Measurements from ENCODE around the gene GLG1. TPM values are rescaled to one million over a fixed set of nuclear protein-coding genes. Genes with fewer than 3 reads are reported as not detected.

Gene GLG1
- total and polyA plus RNA-seq, 4 donors = 24.6 to 156 (median 78.2) TPM

DNA sequence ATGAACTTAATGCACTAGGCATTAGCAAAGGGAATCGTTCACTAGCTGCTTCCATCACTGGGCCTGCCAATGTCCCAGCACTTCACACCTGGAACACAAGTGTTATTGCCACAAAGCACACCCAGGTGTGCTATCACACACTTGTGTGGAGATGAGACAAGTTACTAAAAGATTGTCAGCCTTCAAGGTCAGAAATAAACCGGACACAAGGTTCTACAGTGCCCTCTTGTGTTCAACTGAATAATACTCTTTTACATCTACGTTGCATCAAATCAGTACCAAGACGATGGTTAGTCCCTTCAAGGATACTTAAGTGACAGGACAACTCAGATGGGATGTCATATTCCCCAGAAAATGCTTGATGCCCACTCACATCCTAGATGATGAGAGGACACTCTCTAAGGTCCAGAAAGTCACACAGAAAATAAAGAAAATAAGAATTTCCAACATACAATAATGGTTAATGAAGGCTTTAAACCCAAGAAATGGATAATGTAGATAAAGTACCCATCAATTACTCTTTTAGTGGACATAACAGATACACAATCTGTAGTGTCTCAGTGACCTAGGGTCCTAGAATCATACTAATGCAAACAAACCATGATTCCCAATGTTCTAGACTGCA lies 16.4 kb upstream of the GLG1 start:
- H3K9me3 ChIP-seq (ENCODE audit: control insufficient read depth in 4 of 4, insufficient read depth in 3 of 4, low read length in 3 of 4) = no peaks in the 10 kb centered on the region
- ATAC-seq (ENCODE audit: insufficient read depth, low FRiP score) (peak; percentile 54), DNase-seq (peak in 2 of 3 donors; percentile 59 to 68)
- WGBS, 2 donors = 29 to 31% methylated on average over 4 of the region's 4 CpGs
- H3K27me3 ChIP-seq (ENCODE audit: control insufficient read depth in 3 of 3, insufficient read depth in 3 of 3, low read length in 2 of 3) = no peaks in the 10 kb centered on the region
- no peak overlapping the region for H3K27ac ChIP-seq (ENCODE audit: low read depth in 1 of 2, low read length in 1 of 2)
- TF ChIP-seq, protein P1, sequence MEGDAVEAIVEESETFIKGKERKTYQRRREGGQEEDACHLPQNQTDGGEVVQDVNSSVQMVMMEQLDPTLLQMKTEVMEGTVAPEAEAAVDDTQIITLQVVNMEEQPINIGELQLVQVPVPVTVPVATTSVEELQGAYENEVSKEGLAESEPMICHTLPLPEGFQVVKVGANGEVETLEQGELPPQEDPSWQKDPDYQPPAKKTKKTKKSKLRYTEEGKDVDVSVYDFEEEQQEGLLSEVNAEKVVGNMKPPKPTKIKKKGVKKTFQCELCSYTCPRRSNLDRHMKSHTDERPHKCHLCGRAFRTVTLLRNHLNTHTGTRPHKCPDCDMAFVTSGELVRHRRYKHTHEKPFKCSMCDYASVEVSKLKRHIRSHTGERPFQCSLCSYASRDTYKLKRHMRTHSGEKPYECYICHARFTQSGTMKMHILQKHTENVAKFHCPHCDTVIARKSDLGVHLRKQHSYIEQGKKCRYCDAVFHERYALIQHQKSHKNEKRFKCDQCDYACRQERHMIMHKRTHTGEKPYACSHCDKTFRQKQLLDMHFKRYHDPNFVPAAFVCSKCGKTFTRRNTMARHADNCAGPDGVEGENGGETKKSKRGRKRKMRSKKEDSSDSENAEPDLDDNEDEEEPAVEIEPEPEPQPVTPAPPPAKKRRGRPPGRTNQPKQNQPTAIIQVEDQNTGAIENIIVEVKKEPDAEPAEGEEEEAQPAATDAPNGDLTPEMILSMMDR (IDR thresholded peaks at IDR 0.05; ENCODE audit: control extremely low read depth, extremely low read depth) = peak; percentile 31
- no peak overlapping the region for H3K4me3 ChIP-seq
- H3K9ac ChIP-seq (ENCODE audit: insufficient read depth in 1 of 2, low read length in 2 of 2) = no peak overlapping the region
- H3K4me1 ChIP-seq (ENCODE audit: control insufficient read depth in 5 of 5, insufficient read depth in 5 of 5, low read length in 5 of 5) = no peaks in the 10 kb centered on the region
- H3K36me3 ChIP-seq (ENCODE audit: control insufficient read depth in 4 of 4, insufficient read depth in 4 of 4, low read length in 4 of 4) = peaks cover 17 to 37% (median 32%) of the 10 kb centered on the region in 4 donors

DNA sequence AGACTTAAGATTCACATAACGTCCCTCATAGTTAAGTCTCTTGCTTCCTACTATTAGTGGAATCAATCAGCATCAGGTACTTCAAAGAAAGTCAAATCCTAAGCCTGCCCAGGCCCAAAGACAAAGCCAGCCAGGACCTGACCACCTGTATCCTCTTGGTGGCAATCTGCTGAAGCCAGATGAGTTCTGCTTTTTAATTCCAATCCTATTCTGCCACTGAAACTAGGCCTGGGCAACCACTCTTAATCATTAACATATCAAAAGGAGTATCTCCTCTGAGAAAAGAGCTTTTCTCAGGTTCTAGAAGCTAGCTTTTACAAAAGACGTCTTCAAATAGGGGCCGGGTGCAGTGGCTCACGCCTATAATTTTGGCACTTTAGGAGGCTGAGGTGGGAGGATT lies 15.1 kb upstream of the GLG1 start:
- no peaks in the 10 kb centered on the region for H3K9me3 ChIP-seq (ENCODE audit: control insufficient read depth in 4 of 4, insufficient read depth in 3 of 4, low read length in 3 of 4)
- H3K27me3 ChIP-seq (ENCODE audit: control insufficient read depth in 3 of 3, insufficient read depth in 3 of 3, low read length in 2 of 3) = no peaks in the 10 kb centered on the region
- H3K27ac ChIP-seq (ENCODE audit: low read depth in 1 of 2, low read length in 1 of 2) = no peak overlapping the region
- H3K4me3 ChIP-seq = no peak overlapping the region
- no peak overlapping the region for H3K9ac ChIP-seq (ENCODE audit: insufficient read depth in 1 of 2, low read length in 2 of 2)
- DNase-seq = no peak
- no peak for ATAC-seq (ENCODE audit: insufficient read depth, low FRiP score)
- TF ChIP-seq, protein P1 (IDR thresholded peaks at IDR 0.05; ENCODE audit: control extremely low read depth, extremely low read depth) = no peak
- H3K4me1 ChIP-seq (ENCODE audit: control insufficient read depth in 5 of 5, insufficient read depth in 5 of 5, low read length in 5 of 5) = no peaks in the 10 kb centered on the region
- WGBS, 2 donors = 90 to 91% methylated on average over 4 of the region's 4 CpGs
- H3K36me3 ChIP-seq (ENCODE audit: control insufficient read depth in 4 of 4, insufficient read depth in 4 of 4, low read length in 4 of 4) = peaks cover 10 to 29% (median 22%) of the 10 kb centered on the region in 4 donors

DNA sequence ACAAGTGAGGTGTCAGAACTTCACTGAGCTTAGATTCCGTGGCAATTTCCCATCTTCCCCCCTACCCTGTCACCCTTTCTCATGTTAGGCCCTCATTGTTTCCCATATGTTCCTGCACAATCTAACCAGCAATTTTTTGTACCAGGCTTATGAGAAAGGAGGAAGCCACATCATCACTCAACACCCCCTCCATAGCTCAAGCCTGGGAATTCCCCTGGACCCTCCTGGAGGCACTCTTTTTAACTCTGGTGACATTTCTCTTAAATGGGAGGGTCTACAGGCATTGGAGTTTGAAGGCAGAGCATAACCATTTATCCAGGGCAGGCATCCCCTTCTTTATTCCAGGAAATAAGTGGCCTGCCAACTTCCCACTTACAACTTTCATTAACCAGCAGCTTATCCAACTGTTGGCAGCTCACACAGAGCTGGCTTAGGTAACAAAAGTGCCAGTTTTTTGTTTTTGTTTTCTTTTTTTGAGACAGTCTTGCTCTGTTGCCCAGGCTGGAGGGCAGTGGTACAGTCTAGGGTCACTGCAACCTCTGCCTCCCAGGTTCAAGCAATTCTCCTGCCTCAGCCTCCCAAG lies 10.4 kb upstream of the GLG1 start:
- TF ChIP-seq, protein P1 (IDR thresholded peaks at IDR 0.05; ENCODE audit: control extremely low read depth, extremely low read depth) = no peak
- H3K9me3 ChIP-seq (ENCODE audit: control insufficient read depth in 4 of 4, insufficient read depth in 3 of 4, low read length in 3 of 4) = no peaks in the 10 kb centered on the region
- H3K36me3 ChIP-seq (ENCODE audit: control insufficient read depth in 4 of 4, insufficient read depth in 4 of 4, low read length in 4 of 4) = peaks cover 0 to 12% (median 4%) of the 10 kb centered on the region in 4 donors
- no peaks in the 10 kb centered on the region for H3K4me1 ChIP-seq (ENCODE audit: control insufficient read depth in 5 of 5, insufficient read depth in 5 of 5, low read length in 5 of 5)
- no peak overlapping the region for H3K4me3 ChIP-seq
- 76 to 83% methylated on average over 1 of the region's 1 CpG for WGBS, 2 donors
- no peak for DNase-seq
- ATAC-seq (ENCODE audit: insufficient read depth, low FRiP score) = no peak
- no peak overlapping the region for H3K9ac ChIP-seq (ENCODE audit: insufficient read depth in 1 of 2, low read length in 2 of 2)
- no peaks in the 10 kb centered on the region for H3K27me3 ChIP-seq (ENCODE audit: control insufficient read depth in 3 of 3, insufficient read depth in 3 of 3, low read length in 2 of 3)
- no peak overlapping the region for H3K27ac ChIP-seq (ENCODE audit: low read depth in 1 of 2, low read length in 1 of 2)

All from lung (tissue), 12 donors.